ENCODE data around the gene PPFIBP2. TPM values are rescaled to one million over a fixed set of nuclear protein-coding genes. Genes with fewer than 3 reads are reported as not detected.

PPFIBP2 gene
- total and polyA plus RNA-seq, 10 of the 15 experiments (the other 5 are each of a cell fraction or from before 2014, with no cell fraction given) = 17.3 to 56.3 (median 39.2) TPM

DNA sequence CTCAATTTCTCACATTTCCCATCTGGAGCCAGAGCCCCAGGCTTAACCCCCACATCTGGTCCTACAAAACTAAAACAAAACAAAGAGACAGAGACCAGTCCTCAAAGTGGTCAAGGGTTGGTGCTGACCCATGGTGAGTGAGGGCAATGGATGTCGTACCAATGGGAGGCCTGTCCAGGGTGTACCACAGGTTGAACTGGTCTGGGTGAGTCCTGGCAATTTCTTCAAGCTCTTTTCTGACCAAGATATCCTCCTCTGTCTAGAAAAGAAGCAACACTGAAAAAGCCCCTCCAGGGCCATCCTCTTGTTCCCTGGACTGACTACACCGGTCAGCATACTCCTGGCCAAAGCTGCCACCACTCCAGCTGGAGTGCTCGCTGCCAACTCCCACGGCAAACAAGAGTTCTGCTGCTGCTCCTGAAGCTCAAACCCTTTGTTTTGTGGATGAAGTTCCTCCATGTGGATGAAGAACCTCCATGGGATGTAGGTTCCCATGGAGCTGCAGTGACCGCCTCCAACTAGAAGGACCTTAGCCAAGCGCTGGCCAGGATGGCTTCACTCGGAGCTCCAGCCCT, 152.6 kb downstream of the PPFIBP2 start:
- ChIA-PET RAD21 (ENCODE audit: unreplicated experiment) (interaction anchor here (1.0 to 2.7 kb wide), 15 partner anchors 18 to 568 kb away, joined by 3 to 18 read pairs (median 8); partner anchors contain the start of gene PPFIBP2), CTCF (interaction anchor here (0.8 to 4.3 kb wide), 27 partner anchors 9 to 568 kb away, joined by 3 to 61 read pairs (median 5); partner anchors contain the start of gene PPFIBP2), SMC1A (ENCODE audit: uncharacterized antibody, unreplicated experiment) (interaction anchor here (0.6 to 3.8 kb wide), 12 partner anchors 19 to 568 kb away, joined by 3 to 17 read pairs (median 4); partner anchors contain the start of gene PPFIBP2), POLR2A (no interaction called here)
- in situ Hi-C loops (cut with MboI) (no loop called here), intact Hi-C loops (cut with micrococcal nuclease; ENCODE audit: unreplicated experiment) (loop anchor here (5.0 kb wide), 1 partner anchor 89 kb away; no protein-coding TSS in a partner anchor)
- Histone ChIP-seq H3K79me2 (ENCODE audit: control insufficient read depth, insufficient read depth, low read length) (no peaks in the 10 kb centered on the region), H3K9ac (ENCODE audit: control insufficient read depth, insufficient read depth, low read length) (no peak overlapping the region), H3K36me3 (ENCODE audit: control insufficient read depth in 2 of 2, insufficient read depth in 2 of 2, low read length in 1 of 2) (peaks cover 1 to 13% of the 10 kb centered on the region in 2 experiments; a peak in 3 of 4 replicates), H3K27ac (ENCODE audit: control insufficient read depth, insufficient read depth) (no peak overlapping the region), H3K4me1 (ENCODE audit: control insufficient read depth, insufficient read depth, low read length) (peaks cover 18% of the 10 kb centered on the region), H3K27me3 (replicated peaks in 1 of 2; ENCODE audit: control insufficient read depth in 2 of 2, insufficient read depth in 2 of 2, low read length in 1 of 2) (no peaks in the 10 kb centered on the region), H3K9me3 (replicated peaks; ENCODE audit: control insufficient read depth, insufficient read depth, low read length) (no peaks in the 10 kb centered on the region), H3K4me2 (ENCODE audit: control insufficient read depth, insufficient read depth) (no peak overlapping the region), H4K20me1 (ENCODE audit: control insufficient read depth, insufficient read depth) (no peaks in the 10 kb centered on the region), H2AFZ (ENCODE audit: control insufficient read depth, low read depth, low read length) (no peak overlapping the region), H3K4me3 (no peak overlapping the region)
- 91% methylated on average over 7 of the region's 7 CpGs for WGBS (ENCODE audit: insufficient coverage, insufficient replicate concordance, low lambda C conversion rate, missing lambda C conversion rate)
- no peak for FAIRE-seq
- no peak for TF ChIP-seq HDAC6 (IDR thresholded peaks at IDR 0.05; ENCODE audit: unreplicated experiment)
- TF ChIP-seq, protein P1, sequence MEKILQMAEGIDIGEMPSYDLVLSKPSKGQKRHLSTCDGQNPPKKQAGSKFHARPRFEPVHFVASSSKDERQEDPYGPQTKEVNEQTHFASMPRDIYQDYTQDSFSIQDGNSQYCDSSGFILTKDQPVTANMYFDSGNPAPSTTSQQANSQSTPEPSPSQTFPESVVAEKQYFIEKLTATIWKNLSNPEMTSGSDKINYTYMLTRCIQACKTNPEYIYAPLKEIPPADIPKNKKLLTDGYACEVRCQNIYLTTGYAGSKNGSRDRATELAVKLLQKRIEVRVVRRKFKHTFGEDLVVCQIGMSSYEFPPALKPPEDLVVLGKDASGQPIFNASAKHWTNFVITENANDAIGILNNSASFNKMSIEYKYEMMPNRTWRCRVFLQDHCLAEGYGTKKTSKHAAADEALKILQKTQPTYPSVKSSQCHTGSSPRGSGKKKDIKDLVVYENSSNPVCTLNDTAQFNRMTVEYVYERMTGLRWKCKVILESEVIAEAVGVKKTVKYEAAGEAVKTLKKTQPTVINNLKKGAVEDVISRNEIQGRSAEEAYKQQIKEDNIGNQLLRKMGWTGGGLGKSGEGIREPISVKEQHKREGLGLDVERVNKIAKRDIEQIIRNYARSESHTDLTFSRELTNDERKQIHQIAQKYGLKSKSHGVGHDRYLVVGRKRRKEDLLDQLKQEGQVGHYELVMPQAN (conservative IDR thresholded peaks at IDR 0.05) = no peak
- TF ChIP-seq CREB1 (IDR thresholded peaks at IDR 0.05; ENCODE audit: low read depth) = no peak
- no peak for TF ChIP-seq ZZZ3 (IDR thresholded peaks at IDR 0.05; ENCODE audit: control insufficient read depth, insufficient read length, low read depth)
- DNase-seq (ENCODE audit: low read depth, low spot score) = no peak
- no TSS peak for BruUV-seq (replicated peaks)
- ATAC-seq = no peak

All from GM12878 (cell line).